Measurements from ENCODE around the gene RARG.

RARG gene

DNA sequence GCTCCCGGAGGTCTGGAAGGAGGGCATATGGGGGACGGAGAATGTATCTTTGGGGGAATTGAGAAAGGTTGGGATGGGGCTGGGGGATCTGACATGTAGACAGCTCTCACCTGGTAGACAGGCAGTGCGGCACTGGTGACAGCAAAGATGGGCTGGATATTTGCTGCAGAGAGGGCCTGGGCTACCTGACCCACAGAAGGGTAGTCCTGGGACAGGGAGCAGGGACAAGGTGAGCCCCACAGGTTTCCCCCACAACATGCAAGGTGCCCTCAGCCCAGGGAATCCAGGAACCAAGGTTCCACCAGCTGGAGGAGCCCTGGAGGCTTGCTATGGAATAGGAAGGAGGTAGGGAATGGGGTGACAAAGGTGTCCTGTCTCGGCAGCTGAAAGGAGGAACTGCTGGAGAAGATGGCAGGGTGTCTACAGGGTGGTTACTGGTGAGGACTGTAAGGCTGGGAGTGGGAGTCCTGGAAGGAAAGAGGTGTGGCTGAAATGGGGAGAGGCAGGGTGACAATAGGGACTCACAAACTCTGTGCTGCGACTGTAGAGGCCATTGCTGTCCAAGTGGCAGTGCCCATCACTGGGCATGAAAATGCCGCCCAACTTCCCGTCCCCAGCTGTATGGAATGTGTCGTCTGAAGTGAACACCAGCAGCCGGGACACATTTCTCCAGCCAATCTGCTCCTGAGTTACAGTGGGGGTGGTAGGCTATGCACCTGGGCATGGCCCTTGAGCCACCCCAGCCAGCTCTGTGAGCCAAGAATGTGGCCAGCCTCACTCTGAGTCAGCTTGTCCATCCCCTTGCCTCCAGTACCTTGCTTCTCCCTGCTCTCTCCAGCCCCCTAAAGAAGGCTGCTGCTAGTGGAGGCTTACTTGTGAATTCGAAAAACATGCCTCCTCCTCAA, 36.2 kb downstream of the RARG start:
- TF ChIP-seq, protein P1, sequence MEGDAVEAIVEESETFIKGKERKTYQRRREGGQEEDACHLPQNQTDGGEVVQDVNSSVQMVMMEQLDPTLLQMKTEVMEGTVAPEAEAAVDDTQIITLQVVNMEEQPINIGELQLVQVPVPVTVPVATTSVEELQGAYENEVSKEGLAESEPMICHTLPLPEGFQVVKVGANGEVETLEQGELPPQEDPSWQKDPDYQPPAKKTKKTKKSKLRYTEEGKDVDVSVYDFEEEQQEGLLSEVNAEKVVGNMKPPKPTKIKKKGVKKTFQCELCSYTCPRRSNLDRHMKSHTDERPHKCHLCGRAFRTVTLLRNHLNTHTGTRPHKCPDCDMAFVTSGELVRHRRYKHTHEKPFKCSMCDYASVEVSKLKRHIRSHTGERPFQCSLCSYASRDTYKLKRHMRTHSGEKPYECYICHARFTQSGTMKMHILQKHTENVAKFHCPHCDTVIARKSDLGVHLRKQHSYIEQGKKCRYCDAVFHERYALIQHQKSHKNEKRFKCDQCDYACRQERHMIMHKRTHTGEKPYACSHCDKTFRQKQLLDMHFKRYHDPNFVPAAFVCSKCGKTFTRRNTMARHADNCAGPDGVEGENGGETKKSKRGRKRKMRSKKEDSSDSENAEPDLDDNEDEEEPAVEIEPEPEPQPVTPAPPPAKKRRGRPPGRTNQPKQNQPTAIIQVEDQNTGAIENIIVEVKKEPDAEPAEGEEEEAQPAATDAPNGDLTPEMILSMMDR (IDR thresholded peaks at IDR 0.05; ENCODE audit: insufficient read depth, low read depth, low read length, missing control alignments) = no peak
- H3K4me3 ChIP-seq (ENCODE audit: low read depth, low read length) = no peak overlapping the region
- DNase-seq (ENCODE audit: low read depth) = no peak

DNA sequence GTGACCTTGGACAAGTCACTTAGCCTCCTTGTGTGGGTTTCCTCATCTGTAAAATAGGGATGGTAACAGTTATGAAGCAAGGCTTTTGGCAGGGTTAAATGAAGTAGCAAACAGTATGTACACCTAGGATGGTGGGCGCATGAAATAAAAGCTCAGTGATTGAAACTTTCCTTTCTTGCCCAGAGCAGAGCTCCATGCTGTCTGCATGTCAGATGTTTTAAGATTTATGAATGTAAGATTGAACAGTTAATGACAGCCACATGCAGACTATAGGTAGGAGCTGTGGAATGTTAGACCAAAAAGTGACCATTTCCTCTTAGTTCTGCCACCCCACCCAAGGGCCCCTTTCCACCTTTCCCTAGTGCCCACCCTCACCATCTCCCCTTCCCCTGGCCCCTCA, 37.0 kb downstream of the RARG start:
- TF ChIP-seq, protein P1 (IDR thresholded peaks at IDR 0.05; ENCODE audit: insufficient read depth, low read depth, low read length, missing control alignments) = no peak
- H3K4me3 ChIP-seq (ENCODE audit: low read depth, low read length) = no peak overlapping the region
- DNase-seq (ENCODE audit: low read depth) = no peak

DNA sequence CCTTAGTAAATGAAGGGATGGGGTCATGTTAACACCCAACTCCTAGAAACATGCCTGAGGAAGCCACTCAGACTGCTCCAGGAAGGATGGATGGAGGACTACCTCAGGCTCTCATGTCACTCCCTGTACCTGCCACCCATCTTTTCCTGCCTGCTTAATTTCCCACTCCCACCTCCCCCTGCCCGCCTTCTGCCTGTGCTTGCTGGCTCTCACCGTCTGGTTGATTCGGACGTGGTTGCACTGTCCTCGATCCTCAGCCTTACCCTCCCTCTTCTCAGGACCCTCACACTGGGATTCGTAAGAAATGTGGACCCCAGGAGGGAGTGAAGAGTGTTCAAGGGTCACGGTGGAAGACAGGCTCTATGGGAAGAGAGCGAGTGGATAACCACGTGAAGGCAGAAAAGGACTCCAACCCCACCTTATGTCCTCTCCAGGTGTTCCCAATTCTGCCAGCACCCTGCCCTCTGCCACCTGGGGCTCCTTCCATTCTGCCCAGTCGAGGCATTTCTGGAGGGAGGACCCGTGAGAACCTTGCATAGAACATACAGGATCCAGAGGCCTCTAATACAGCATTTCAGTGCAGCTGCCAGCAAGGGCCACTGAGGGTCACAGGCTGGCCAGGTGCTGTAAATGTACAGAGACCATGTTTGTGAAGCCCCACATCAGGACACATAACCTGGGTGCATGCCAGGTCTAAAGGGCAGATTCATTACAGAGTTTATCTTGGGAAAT, 37.9 kb downstream of the RARG start:
- TF ChIP-seq, protein P1 (IDR thresholded peaks at IDR 0.05; ENCODE audit: insufficient read depth, low read depth, low read length, missing control alignments) = no peak
- DNase-seq (ENCODE audit: low read depth) = no peak
- H3K4me3 ChIP-seq (ENCODE audit: low read depth, low read length) = no peak overlapping the region

DNA sequence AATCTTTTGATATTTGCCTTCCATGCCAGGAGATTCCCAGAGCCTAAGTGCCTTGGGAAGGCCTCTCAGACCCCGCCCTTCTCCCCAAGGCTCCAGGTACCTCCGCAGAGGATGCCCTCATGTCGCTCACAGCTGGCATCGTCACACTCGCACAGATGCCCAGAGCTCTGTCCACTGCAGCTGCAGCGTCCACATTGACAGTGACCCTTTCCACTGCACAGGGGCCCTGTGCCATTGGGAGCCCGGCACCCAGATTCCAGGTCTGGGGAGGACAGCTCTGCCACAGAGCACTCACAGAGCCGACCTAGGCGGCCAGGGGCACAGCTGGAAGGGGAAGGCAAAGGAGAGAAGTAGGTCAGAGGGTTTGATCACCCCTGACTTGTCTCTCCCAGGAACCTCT, 39.0 kb downstream of the RARG start:
- TF ChIP-seq, protein P1 (IDR thresholded peaks at IDR 0.05; ENCODE audit: insufficient read depth, low read depth, low read length, missing control alignments) = no peak
- no peak overlapping the region for H3K4me3 ChIP-seq (ENCODE audit: low read depth, low read length)
- DNase-seq (ENCODE audit: low read depth) = no peak

DNA sequence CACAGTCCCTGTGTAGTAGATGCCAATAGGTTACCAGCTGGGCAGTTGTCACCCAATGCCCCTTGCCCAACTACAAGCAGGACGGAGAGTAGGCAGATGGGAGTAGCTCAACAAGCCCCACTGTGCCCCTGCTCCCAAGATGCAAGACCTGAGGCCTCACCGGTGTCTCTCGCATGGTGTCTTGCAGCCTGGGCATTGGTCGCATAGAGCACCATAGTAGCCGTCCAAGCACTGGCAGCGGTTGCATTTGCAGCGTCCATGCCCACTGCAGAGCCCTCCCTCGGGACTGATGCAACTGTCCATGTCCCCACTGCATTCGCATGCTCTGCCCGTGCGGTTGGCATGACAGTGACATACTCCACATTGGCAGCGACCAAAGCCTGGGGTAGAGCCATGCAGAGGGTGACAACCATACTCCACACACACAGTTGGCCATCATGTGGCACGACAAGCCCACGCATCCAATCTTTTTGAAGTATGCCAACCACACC, 39.4 kb downstream of the RARG start:
- TF ChIP-seq, protein P1 (IDR thresholded peaks at IDR 0.05; ENCODE audit: insufficient read depth, low read depth, low read length, missing control alignments) = no peak
- H3K4me3 ChIP-seq (ENCODE audit: low read depth, low read length) = no peak overlapping the region

DNA sequence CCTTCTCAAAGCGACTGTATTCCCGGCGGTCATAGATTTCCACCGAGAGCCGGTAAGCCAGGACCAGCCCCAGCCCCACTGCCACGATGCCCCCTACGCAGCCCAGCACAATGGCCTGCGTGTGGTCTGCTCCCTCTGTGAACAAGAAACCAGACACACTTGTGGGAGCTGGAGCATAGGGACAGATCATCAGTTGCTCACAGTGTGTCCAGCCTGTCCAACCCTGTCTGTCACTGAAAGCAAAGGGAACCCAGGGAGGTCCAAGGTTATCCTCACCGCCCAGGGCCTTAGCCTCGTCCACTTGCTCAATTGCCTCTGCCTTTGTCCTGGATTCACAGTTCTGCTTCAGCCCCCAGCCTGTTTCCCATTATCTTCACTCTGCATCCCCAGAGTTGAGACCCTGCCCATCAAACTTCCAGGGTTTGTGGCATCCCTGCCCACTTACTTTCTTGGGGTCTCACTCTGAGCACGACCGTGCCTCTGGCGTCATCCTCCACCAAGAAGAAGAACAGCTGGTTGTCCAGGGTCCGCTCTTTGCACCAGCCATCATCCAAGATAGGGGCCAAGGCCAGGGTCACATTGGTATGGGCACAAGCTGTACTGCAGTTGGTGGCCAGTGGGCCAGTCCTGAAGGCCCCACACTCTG, 40.0 kb downstream of the RARG start:
- H3K4me3 ChIP-seq (ENCODE audit: low read depth, low read length) = no peak overlapping the region
- TF ChIP-seq, protein P1 (IDR thresholded peaks at IDR 0.05; ENCODE audit: insufficient read depth, low read depth, low read length, missing control alignments) = no peak
- DNase-seq (ENCODE audit: low read depth) = no peak

More for the DNA sequence above, 39.4 kb downstream of the RARG start:
- DNase-seq (ENCODE audit: low read depth) = no peak

Measured in GM12865 (cell line).